Transverse colon (tissue), 4 donors: ENCODE results near the gene MAP4K3. TPM values are rescaled to one million over a fixed set of nuclear protein-coding genes. Genes with fewer than 3 reads are reported as not detected.

ENCODE experiments used
- DNase-seq: peaks from one replicate; pipeline ENCODE4 v3.0.0-alpha.2; 2019
- H3K27ac ChIP-seq, 4 donors: fragments of 200-600 bp; sonication (generic); 2 replicates each; pipeline ENCODE4 v1.5.1; 2016 to 2018; ENCODE audit warnings: inconsistent platforms in 4 of 4
- H3K27me3 ChIP-seq: fragments of 200-600 bp; sonication (generic); 2 replicates; pipeline ENCODE4 v1.5.1; 2017; ENCODE audit warnings: inconsistent platforms
- H3K36me3 ChIP-seq, 4 donors: fragments of 200-600 bp; sonication (generic); 2 replicates each; pipeline ENCODE4 v1.5.1; 2017 to 2019; ENCODE audit warnings: inconsistent platforms in 4 of 4
- H3K4me1 ChIP-seq, 4 donors: fragments of 200-600 bp; sonication (generic); 2 replicates each; pipeline ENCODE4 v1.5.1; 2017 to 2020; ENCODE audit warnings: inconsistent platforms in 4 of 4
- H3K4me3 ChIP-seq, 4 donors: fragments of 200-600 bp; sonication (generic); 1 replicate in 1 of 4; 2 replicates in 3 of 4; pipeline versions ENCODE4 v1.5.1 to v1.6.1; 2017 to 2019; ENCODE audit warnings: inconsistent platforms in 4 of 4
- H3K9me3 ChIP-seq, 2 donors: fragments of 200-600 bp; sonication (generic); 2 replicates each; pipeline ENCODE4 v1.5.1; 2017 to 2019; ENCODE audit warnings: inconsistent platforms in 2 of 2
- CTCF ChIP-seq, 5 experiments: fragments of 200-600 bp in 3 of 5; fragments of 450-650 bp in 2 of 5; sonication (generic) in 3 of 5; IDR thresholded peaks; 1 replicate in 2 of 5; 2 replicates in 3 of 5; pipeline ENCODE4 v1.5.1; 2016 to 2017; ENCODE audit warnings: antibody characterized with exemption in 5 of 5, inconsistent platforms in 3 of 5, mild to moderate bottlenecking in 2 of 5, moderate library complexity in 1 of 5
- EP300 ChIP-seq: sonication (generic); formaldehyde crosslinking; IDR thresholded peaks from one replicate; pipeline ENCODE4 v1.6.1; 2017; ENCODE audit warnings: antibody characterized with exemption, low read depth
- POLR2A ChIP-seq: fragments of 450-650 bp; IDR thresholded peaks from one replicate; pipeline ENCODE4 v1.6.1; 2016; ENCODE audit warnings: antibody characterized with exemption, mild to moderate bottlenecking, moderate library complexity
- POLR2AphosphoS5 ChIP-seq, 3 donors: sonication (generic); formaldehyde crosslinking; IDR thresholded peaks; one replicate each; pipeline ENCODE4 v1.6.1; 2016; ENCODE audit warnings: antibody characterized with exemption in 3 of 3
- WGBS, 2 donors: methylation state at CpG; one replicate each; pipeline ENCODE4 v1.1.5; 2018; ENCODE audit warnings: low coverage in 1 of 2; 5-methylcytosine and 5-hydroxymethylcytosine counted together
- in situ Hi-C, 4 donors: fragments of 200-750 bp; cut with MboI; loops; one replicate each; pipeline versions ENCODE4 v1.15.0 to v1.15.1; 2017; ENCODE audit warnings: low sequenced_read_pairs in 3 of 4, low pct_ligation_motif_present in 1 of 4, low pct_unique_long_range_greater_than_20kb in 1 of 4
- intact Hi-C: fragments of 100-400 bp; cut with DNase I; formaldehyde crosslinking; loops from one replicate; pipeline ENCODE4 v1.15.1; 2023; ENCODE audit warnings: low total_unique reads
- total RNA-seq, 4 donors: library from RNA; depleted of rRNA; stranded (reverse); fragments of >200 nt; gene quantifications; one replicate each; pipeline ENCODE4 v1.1.0, GENCODE V29; 2016

The MAP4K3 gene
- total RNA-seq, 4 donors from 2014 or later, result 42.6 to 131 (median 91.8) TPM

GRCh38 chr2:39413063-39413737 lies 23.9 kb downstream of the MAP4K3 start:
- WGBS, 2 donors, result 72 to 78% methylated on average over 4 of the region's 4 CpGs
- Histone ChIP-seq H3K9me3 (no peaks in the 10 kb centered on the region), H3K4me3 (no peak overlapping the region), H3K27me3 (no peaks in the 10 kb centered on the region), H3K27ac (no peak overlapping the region), H3K36me3 (no peaks in the 10 kb centered on the region), H3K4me1 (peaks cover 3 to 71% (median 24%) of the 10 kb centered on the region in 4 donors)
- intact Hi-C loops (no loop called here), in situ Hi-C loops (no loop called here)
- no peak for DNase-seq
- no peak for TF ChIP-seq POLR2AphosphoS5 (IDR thresholded peaks at IDR 0.05)
- no peak for TF ChIP-seq POLR2A
- no peak for TF ChIP-seq CTCF (IDR thresholded peaks at IDR 0.05)
- TF ChIP-seq EP300, result no peak

GRCh38 chr2:39411181-39411944 lies 25.7 kb downstream of the MAP4K3 start:
- intact Hi-C loops (no loop called here), in situ Hi-C loops (no loop called here)
- no peak for DNase-seq
- no peaks in the 10 kb centered on the region for H3K27me3 ChIP-seq
- H3K4me3 ChIP-seq, result no peak overlapping the region
- H3K27ac ChIP-seq, result peak overlapping the region in 3 of 4 donors; percentile 5 to 26 (median 7)
- H3K4me1 ChIP-seq, result peaks cover 8 to 78% (median 27%) of the 10 kb centered on the region in 4 donors
- H3K36me3 ChIP-seq, result no peaks in the 10 kb centered on the region
- no peaks in the 10 kb centered on the region for H3K9me3 ChIP-seq
- WGBS, 2 donors, result 59 to 66% methylated on average over 10 of the region's 10 CpGs
- TF ChIP-seq POLR2AphosphoS5 (IDR thresholded peaks at IDR 0.05), result no peak

GRCh38 chr2:39409697-39410389 lies 27.2 kb downstream of the MAP4K3 start:
- H3K4me1 ChIP-seq, result peaks cover 8 to 76% (median 27%) of the 10 kb centered on the region in 4 donors

More at GRCh38 chr2:39409697-39410389, 27.2 kb downstream of the MAP4K3 start:
- H3K4me3 ChIP-seq, result no peak overlapping the region
- DNase-seq, result no peak
- no peak for TF ChIP-seq CTCF (IDR thresholded peaks at IDR 0.05)
- TF ChIP-seq EP300, result no peak
- TF ChIP-seq POLR2AphosphoS5 (IDR thresholded peaks at IDR 0.05), result no peak
- TF ChIP-seq POLR2A, result no peak
- WGBS, 2 donors, result 83 to 88% methylated on average over 3 of the region's 3 CpGs
- H3K36me3 ChIP-seq, result no peaks in the 10 kb centered on the region
- H3K27ac ChIP-seq, result no peak overlapping the region
- H3K9me3 ChIP-seq, result no peaks in the 10 kb centered on the region
- in situ Hi-C loops (no loop called here), intact Hi-C loops (no loop called here)
- no peaks in the 10 kb centered on the region for H3K27me3 ChIP-seq
